PC-3 (cell line): ENCODE measurements around the gene PCNX2.

ENCODE experiments used
- CTCF ChIP-seq: fragments of 300-600 bp; sonication (generic); conservative IDR thresholded peaks from 2 replicates; pipeline ENCODE4 v1.5.1; 2017; ENCODE audit warnings: antibody characterized with exemption, low read depth, mild to moderate bottlenecking, low read length
- EZH2 ChIP-seq: fragments of 300-600 bp; sonication (generic); IDR thresholded peaks from one replicate; pipeline ENCODE4 v1.6.1; 2017; ENCODE audit warnings: antibody characterized with exemption, mild to moderate bottlenecking, low read length; ENCODE audit not compliant: unreplicated experiment
- EZH2phosphoT487 ChIP-seq: fragments of 300-600 bp; sonication (generic); IDR thresholded peaks from 2 replicates; pipeline ENCODE4 v1.6.1; 2018; ENCODE audit warnings: mild to moderate bottlenecking, antibody characterized with exemption, low read length, borderline replicate concordance

- TF ChIP-seq CTCF, result no peak
- no peak for TF ChIP-seq EZH2
- no peak for TF ChIP-seq EZH2phosphoT487
These were observed 252.7 kb downstream of the PCNX2 start for GRCh38 chr1:233042834-233043233.
